ENCODE data around the gene ZBTB7C.

- TF ChIP-seq CTCF (IDR thresholded peaks at IDR 0.05; ENCODE audit: borderline replicate concordance, extremely low read depth, low read length, poor library complexity, severe bottlenecking): no peak
- TF ChIP-seq EZH2 (IDR thresholded peaks at IDR 0.05; ENCODE audit: borderline replicate concordance, low read depth, low read length, severe bottlenecking): no peak
Measured at GRCh38 chr18:48422947-48423378, 13.8 kb upstream of the ZBTB7C start.
